Keratinocyte (primary cell): Measurements from ENCODE around the gene AKTIP. TPM values are rescaled to one million over a fixed set of nuclear protein-coding genes. Genes with fewer than 3 reads are reported as not detected.

Experiments used
- DNase-seq: peaks from one replicate; pipeline ENCODE4 v3.0.0-alpha.2; 2011; ENCODE audit warnings: low read depth, missing footprints, low spot score
- FAIRE-seq: peaks from 2 replicates; lab custom pipeline; 2011; peaks lifted over from hg19 to GRCh38; lab: Jason Lieb, UNC
- H2AFZ ChIP-seq: 2 replicates; pipeline ENCODE4 v1.6.0; 2012; ENCODE audit warnings: low read length, control low read depth, inconsistent platforms; ENCODE audit not compliant: control insufficient read depth
- H3K27ac ChIP-seq: 2 replicates; pipeline ENCODE4 v1.5.1; 2011; ENCODE audit warnings: low read length; ENCODE audit not compliant: control insufficient read depth, insufficient read depth
- H3K27me3 ChIP-seq: 3 replicates; pipeline ENCODE4 v1.6.0; 2011; ENCODE audit warnings: low read length; ENCODE audit not compliant: control insufficient read depth, insufficient read depth; ENCODE audit errors: extremely low read depth
- H3K36me3 ChIP-seq, 2 experiments: 2 replicates in 1 of 2; 3 replicates in 1 of 2; pipeline ENCODE4 v1.5.1; 2011; ENCODE audit warnings: low read length in 2 of 2, mild to moderate bottlenecking in 1 of 2; ENCODE audit not compliant: control insufficient read depth in 2 of 2, insufficient read depth in 2 of 2; ENCODE audit errors: extremely low read depth in 1 of 2
- H3K4me1 ChIP-seq: 3 replicates; pipeline ENCODE4 v1.5.1; 2011; ENCODE audit warnings: low read length; ENCODE audit not compliant: control insufficient read depth, insufficient read depth; ENCODE audit errors: extremely low read depth
- H3K4me2 ChIP-seq: 3 replicates; pipeline ENCODE4 v1.6.0; 2011; ENCODE audit warnings: low read depth, low read length; ENCODE audit not compliant: control insufficient read depth, insufficient read depth; ENCODE audit errors: extremely low read depth
- H3K4me3 ChIP-seq, 3 experiments: fragments of 200-600 bp in 1 of 3; sonication (generic) in 1 of 3; 2 replicates in 2 of 3; 3 replicates in 1 of 3; pipeline ENCODE4 v1.5.1; 2011 to 2016; ENCODE audit warnings: low read length in 3 of 3, mild to moderate bottlenecking in 3 of 3, control low read depth in 2 of 3, inconsistent platforms in 1 of 3, low read depth in 1 of 3, mixed read lengths in 1 of 3, mixed run types in 1 of 3, moderate library complexity in 1 of 3; ENCODE audit not compliant: control insufficient read depth in 2 of 3, insufficient read depth in 2 of 3; ENCODE audit errors: extremely low read depth in 1 of 3
- H3K79me2 ChIP-seq: 2 replicates; pipeline ENCODE4 v1.6.0; 2012; ENCODE audit warnings: low read length; ENCODE audit not compliant: control insufficient read depth, insufficient read depth
- H3K9ac ChIP-seq: 3 replicates; pipeline ENCODE4 v1.6.0; 2011; ENCODE audit warnings: low read length; ENCODE audit not compliant: control insufficient read depth, insufficient read depth; ENCODE audit errors: extremely low read depth
- H3K9me1 ChIP-seq: 3 replicates; pipeline ENCODE4 v1.6.0; 2011; ENCODE audit warnings: low read length; ENCODE audit not compliant: control insufficient read depth, insufficient read depth; ENCODE audit errors: extremely low read depth
- H3K9me3 ChIP-seq: 2 replicates; pipeline ENCODE4 v1.5.1; 2012; ENCODE audit warnings: low read depth, low read length; ENCODE audit not compliant: control insufficient read depth
- H4K20me1 ChIP-seq: 3 replicates; pipeline ENCODE4 v1.6.0; 2011; ENCODE audit warnings: low read length; ENCODE audit not compliant: control insufficient read depth, insufficient read depth; ENCODE audit errors: extremely low read depth
- EZH2 ChIP-seq: IDR thresholded peaks from one replicate; pipeline ENCODE4 v1.6.1; 2012; ENCODE audit warnings: inconsistent platforms, mild to moderate bottlenecking, low read length, moderate library complexity
- dilution Hi-C: fragments of 300-500 bp; cut with MboI; formaldehyde crosslinking; loops from one replicate; pipeline ENCODE4 v1.7.0; 2020; ENCODE audit warnings: low sequenced_read_pairs; ENCODE audit not compliant: extremely low pct_ligation_motif_present
- polyA plus RNA-seq, 5 experiments: library from polyadenylated mRNA; depleted of rRNA in 3 of 5; stranded (reverse) in 3 of 5; stranded (forward) in 1 of 5; unstranded in 1 of 5; fragments of >200 nt; gene quantifications; 1 replicate in 1 of 5; 2 replicates in 3 of 5; 3 replicates in 1 of 5; pipeline versions ENCODE4 v1.2.1 to v1.2.3, GENCODE V29; 2011 to 2012; ENCODE audit warnings: missing spikeins in 2 of 5, low read depth in 1 of 5, low replicate concordance in 1 of 5
- TF ChIP-seq, protein P1 (sequence below), 3 experiments: IDR thresholded peaks in 1 of 3; conservative IDR thresholded peaks in 1 of 3; optimal IDR thresholded peaks in 1 of 3; 2 replicates in 2 of 3; 3 replicates in 1 of 3; pipeline versions ENCODE3 to v1.5.1; 2011; ENCODE audit warnings: low read length in 3 of 3, mild to moderate bottlenecking in 3 of 3, moderate library complexity in 2 of 3, control low read depth in 1 of 3, inconsistent platforms in 1 of 3; ENCODE audit not compliant: insufficient read depth in 2 of 3; ENCODE audit errors: extremely low read depth in 1 of 3

The AKTIP gene
- polyA plus RNA-seq, 1 donor (not counting 4 experiments of a cell fraction or from before 2014, with no cell fraction given) = 23.6 TPM

DNA sequence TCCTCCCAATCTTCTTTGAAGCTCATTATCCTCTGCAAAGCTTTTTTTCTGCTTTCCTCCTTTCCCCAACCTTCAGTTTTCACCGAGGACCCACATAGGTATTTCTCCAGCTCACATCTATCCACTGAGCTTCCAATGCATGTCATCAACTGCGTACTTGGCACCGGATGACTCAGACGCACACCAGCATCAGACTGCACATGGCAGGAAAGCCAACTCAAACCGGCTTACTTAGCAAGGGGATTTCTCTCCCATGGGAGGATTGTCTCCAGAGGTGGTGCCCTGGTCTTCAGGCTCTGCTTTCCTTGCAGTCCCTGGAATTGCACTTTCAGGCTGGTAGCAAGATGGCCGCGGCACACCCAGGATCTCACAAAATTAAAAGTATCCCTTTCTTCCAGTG lies 1.7 kb upstream of the AKTIP start:
- H3K27ac ChIP-seq = no peak overlapping the region
- no peak for FAIRE-seq
- H3K36me3 ChIP-seq = no peaks in the 10 kb centered on the region
- H3K9ac ChIP-seq = no peak overlapping the region
- TF ChIP-seq EZH2 = no peak
- H3K4me2 ChIP-seq = peak overlapping the region; percentile 88
- DNase-seq = no peak
- no peaks in the 10 kb centered on the region for H3K9me1 ChIP-seq
- H4K20me1 ChIP-seq = no peaks in the 10 kb centered on the region
- H3K27me3 ChIP-seq = no peaks in the 10 kb centered on the region
- H3K4me1 ChIP-seq = peaks cover 26% of the 10 kb centered on the region
- no peaks in the 10 kb centered on the region for H3K79me2 ChIP-seq
- H3K9me3 ChIP-seq = no peaks in the 10 kb centered on the region
- dilution Hi-C loops = no loop called here
- H3K4me3 ChIP-seq = no peak overlapping the region
- H2AFZ ChIP-seq = no peak overlapping the region

DNA sequence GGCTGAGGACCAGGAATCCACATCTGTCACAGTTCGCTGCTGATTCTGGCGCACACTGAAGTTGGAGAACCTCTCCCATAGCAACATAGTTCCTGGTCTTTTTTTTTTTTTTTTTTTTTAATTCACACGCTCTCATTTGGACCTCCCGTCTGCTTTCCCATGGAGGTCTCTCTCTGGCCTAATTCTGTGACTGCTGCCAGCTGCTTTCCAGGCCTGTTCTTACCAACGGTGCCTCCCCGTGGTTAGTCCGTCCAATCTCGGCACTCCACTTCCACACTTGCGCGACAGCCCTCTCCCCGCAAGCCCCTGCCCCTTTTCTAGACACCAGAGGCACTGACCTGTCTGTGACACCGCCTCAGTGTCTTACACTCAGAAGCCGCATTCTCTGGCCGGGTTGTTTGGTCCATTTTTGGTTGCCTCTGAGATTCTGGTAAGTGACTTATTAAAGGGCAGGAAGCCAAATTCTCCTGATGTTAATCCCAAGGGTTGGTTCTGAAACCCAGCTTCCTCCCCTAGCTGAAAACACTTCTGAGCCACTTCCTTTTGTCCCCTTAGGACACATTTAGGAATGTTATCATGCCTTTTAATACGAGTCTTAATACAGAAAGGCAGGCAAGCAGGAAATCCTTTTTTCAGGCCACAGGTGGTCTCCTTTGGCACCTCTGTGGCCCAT lies 1.1 kb upstream of the AKTIP start:
- Histone ChIP-seq H3K4me2 (peak overlapping the region; percentile 88), H3K27me3 (no peaks in the 10 kb centered on the region), H3K79me2 (no peaks in the 10 kb centered on the region), H2AFZ (peak overlapping the region; percentile 81), H3K36me3 (no peaks in the 10 kb centered on the region), H3K9me1 (no peaks in the 10 kb centered on the region), H3K4me1 (peaks cover 26% of the 10 kb centered on the region), H3K27ac (peak overlapping the region; percentile 49), H3K4me3 (peak overlapping the region; percentile 47 to 59 (median 59)), H4K20me1 (no peaks in the 10 kb centered on the region), H3K9me3 (no peaks in the 10 kb centered on the region), H3K9ac (peak overlapping the region; percentile 78)
- FAIRE-seq (peak; percentile 20), DNase-seq (no peak)
- TF ChIP-seq, protein P1, sequence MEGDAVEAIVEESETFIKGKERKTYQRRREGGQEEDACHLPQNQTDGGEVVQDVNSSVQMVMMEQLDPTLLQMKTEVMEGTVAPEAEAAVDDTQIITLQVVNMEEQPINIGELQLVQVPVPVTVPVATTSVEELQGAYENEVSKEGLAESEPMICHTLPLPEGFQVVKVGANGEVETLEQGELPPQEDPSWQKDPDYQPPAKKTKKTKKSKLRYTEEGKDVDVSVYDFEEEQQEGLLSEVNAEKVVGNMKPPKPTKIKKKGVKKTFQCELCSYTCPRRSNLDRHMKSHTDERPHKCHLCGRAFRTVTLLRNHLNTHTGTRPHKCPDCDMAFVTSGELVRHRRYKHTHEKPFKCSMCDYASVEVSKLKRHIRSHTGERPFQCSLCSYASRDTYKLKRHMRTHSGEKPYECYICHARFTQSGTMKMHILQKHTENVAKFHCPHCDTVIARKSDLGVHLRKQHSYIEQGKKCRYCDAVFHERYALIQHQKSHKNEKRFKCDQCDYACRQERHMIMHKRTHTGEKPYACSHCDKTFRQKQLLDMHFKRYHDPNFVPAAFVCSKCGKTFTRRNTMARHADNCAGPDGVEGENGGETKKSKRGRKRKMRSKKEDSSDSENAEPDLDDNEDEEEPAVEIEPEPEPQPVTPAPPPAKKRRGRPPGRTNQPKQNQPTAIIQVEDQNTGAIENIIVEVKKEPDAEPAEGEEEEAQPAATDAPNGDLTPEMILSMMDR (optimal IDR thresholded peaks at IDR 0.05 in 1 of 3, IDR thresholded peaks at IDR 0.05 in 1 of 3, conservative IDR thresholded peaks at IDR 0.05 in 1 of 3; ENCODE audit: extremely low read depth in 1 of 3, insufficient read depth in 2 of 3, low read length in 3 of 3) = peak in 1 of 3 experiments; percentile 18
- no peak for TF ChIP-seq EZH2
- dilution Hi-C loops = no loop called here
